ENCODE data around the gene MEF2C. TPM values are rescaled to one million over a fixed set of nuclear protein-coding genes. Genes with fewer than 3 reads are reported as not detected.
"Not testable (repeated sequence)": the region's sequence is repeated elsewhere in the genome, so short reads cannot be mapped to it uniquely, and the experiment has no call there.

The MEF2C gene
- total RNA-seq, 1 experiment from 2014 or later, result 0.46 TPM

DNA sequence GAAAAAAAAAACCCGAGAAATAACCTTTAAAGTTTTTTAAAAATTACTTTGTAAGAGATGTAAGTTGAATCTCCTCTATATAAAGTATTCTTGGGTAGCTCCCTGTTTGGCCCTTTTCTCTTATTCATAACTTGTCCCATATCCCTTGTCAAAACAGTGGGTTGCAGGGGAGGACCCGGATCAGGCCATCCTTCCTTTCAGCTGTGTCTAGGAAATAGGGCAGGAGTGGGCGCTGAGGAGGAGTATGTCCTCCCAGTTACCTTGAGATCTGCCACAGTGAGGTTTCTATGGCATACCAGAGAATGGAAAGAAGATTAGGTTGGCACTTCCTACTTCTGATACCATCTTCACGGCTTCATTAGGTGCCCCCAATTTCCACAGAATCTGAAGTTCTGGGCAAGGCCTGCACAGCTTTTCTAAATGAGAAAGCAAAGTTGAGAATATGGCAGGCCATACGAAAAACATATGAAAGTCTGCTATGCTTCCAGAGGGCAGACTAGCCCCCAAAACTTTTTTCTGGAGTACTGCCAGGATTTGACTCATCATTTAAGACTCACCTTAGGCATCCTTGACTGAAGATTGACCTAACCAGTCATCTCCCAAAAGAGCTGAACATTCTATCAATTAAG, 20.3 kb downstream of the MEF2C start:
- DNase-seq (ENCODE audit: low spot score), result no peak

DNA sequence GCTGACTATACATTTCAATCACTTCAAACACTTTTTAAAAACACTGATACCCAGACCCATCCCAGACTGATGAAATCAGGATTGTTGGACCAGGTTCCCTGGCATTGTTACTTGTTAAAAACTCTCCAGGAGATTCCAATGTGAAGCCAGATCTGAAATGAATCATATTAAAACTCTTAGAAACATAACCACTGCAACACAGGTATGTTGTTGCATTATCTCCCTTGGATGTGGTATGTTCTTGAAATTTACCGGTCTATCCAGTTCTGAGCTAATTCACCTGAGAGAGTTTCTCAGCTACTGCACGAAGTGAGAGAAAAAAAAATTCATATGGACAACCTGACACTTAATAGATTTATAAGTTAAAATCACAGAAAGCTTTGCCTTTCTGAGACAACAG, 21.8 kb downstream of the MEF2C start:
- no peak for DNase-seq (ENCODE audit: low spot score)

DNA sequence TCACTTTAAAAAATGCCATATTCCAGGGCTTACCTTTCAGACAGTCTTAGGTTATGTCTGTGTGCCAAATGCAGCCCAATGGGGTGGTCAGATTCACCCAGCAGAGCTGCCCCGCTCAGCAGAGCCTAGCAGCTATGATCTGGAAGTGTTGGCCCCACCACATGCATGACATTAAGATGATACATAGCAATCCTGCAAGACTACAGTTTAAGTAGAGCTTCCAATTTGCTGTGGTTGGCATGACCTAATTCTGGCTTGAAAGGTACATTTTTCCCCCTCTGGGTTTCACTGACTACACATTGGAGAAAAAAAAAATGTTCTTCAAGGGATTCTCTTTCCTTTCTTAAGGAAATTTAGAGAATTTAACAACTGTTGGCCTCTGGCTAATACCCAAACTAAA, 22.5 kb downstream of the MEF2C start:
- no peak for DNase-seq (ENCODE audit: low spot score)

DNA sequence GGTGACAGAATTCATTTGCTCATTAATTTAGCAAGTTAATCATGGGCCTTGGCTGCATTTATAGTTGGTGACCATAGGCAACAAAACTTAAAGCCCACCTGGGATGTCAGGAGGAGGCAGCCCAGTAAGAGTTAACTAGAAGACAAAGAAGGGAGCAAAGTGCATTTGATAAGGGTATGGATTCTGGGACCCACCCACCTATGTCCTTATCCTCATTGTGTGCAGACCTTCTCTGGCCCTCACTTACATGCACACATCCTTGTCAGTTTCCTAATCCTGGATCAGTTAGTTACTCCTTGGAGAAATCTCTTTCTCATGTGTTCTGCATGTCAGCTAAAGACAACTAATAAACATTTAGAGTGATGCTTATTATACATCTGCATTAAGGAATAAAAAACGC, 24.6 kb downstream of the MEF2C start:
- no peak for DNase-seq (ENCODE audit: low spot score)

DNA sequence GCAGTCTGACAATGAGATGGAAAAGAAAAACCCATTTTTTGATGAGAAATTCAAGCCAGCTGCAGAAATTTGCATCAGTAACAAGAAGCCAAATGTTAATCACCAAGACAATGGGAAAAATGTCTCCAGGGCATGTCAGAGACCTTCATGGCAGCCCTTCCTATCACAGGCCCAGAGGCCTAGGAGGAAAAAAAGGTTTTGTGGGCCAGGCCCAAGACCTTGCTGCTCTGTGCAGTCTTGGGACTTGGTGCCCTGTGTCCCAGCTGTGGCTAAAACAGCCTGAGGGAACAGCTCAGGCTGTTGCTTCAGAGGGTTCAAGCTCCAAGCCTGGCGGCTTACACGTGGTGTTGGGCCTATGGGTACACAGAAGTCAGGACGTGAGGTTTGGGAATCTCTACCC, 26.6 kb downstream of the MEF2C start:
- not testable (repeated sequence) for DNase-seq (ENCODE audit: low spot score)

DNA sequence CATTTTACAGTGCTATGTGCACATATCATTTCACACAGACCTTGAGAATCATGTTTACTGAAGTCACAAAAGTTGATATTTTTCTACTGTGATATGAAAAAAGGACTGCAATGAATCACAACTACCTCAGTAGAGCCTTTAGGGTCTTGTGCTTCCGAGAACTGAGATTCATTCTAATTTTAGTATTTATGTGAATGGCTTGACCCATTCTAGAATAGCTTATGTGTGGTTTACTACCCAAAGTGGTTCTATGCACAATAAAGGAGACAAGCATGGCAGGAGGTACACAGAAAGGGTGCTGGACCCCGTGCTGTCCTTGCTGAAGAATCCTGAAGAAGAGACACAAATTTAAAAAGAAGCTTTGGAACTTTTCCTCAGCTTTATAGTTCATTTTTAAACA, 28.2 kb downstream of the MEF2C start:
- no peak for DNase-seq (ENCODE audit: low spot score)

DNA sequence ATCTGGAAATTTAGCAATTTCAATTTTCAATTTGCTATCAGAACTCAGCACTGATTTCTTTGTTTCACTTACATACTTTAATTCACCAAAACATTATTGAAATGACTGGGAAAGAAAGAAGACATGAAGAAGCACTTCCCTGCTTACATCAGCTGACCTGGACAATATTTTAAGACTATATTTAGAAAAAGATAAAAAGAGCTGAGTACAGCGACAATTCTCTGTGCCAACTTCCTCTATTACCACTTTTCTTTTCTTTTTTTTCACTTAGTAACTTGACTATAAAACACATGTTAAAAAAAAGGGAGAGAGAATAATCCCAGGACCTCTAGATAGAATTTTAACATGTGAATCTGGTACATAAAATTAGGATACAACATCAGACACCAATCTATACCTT, 35.6 kb downstream of the MEF2C start:
- no peak for DNase-seq (ENCODE audit: low spot score)

DNA sequence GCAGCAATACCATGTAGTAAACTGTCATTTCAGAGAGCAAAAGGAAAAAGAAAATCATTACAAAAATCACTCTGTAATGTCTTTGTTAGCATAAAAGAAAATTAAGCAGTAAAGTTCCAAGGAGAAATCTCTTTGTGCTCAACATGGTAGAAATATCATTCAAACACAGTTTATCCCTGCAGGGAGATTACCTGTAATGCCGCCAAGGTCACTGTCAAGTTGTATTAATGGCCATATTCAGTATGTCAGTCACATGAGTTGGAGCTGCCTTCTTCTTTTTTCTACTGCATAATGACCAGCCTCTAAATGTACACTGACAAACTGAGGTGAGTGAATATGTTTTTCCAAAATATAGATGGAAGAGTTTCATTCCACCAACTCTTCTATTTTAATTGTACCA, 36.5 kb downstream of the MEF2C start:
- no peak for DNase-seq (ENCODE audit: low spot score)

DNA sequence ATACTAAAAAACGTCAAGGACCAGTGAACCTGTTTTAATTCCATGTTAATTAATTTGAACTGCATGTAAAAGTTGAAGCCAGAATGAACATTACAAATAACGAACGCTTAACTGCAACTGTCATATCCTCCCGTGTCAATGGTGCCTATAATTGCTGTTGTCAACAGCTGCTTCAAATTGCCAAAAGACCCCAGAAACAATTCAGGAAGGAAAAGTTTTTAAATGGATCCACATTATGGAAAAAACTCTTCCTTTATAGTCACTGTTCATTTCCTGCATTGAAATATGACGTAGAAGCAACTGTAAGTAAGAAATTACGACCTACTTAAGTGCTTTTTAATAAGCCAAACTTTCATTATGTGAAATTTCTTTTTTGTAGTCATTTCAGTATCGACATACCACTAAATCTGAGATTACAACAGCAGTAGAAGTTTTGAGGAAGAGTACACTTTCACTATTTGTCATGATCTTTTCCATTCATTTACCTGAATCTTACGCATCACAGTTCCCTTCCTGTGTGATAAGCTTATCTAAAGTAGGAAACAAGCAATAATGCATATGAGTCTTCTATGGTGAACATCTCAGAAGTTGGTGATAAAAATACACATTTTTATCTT, 37.8 kb downstream of the MEF2C start:
- DNase-seq (ENCODE audit: low spot score), result no peak

DNA sequence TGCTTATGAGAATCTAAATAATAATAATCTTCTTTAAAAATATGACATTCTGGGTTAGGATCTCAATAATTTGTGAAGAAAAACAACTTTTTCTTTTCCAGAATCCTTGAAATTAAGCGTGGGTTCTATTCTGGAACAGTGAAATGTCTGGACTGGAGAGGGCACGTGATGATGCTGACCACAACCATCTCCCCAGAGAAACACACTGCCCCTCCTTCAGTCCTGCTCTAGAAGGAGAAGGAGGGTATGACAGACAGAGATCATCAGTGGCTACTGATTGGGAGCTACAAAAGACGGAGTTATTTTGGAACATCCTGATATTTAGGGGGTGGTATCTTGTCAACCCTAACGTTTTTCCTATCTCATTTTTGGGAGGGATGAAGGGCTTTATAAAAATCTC, 40.2 kb downstream of the MEF2C start:
- no peak for DNase-seq (ENCODE audit: low spot score)

DNA sequence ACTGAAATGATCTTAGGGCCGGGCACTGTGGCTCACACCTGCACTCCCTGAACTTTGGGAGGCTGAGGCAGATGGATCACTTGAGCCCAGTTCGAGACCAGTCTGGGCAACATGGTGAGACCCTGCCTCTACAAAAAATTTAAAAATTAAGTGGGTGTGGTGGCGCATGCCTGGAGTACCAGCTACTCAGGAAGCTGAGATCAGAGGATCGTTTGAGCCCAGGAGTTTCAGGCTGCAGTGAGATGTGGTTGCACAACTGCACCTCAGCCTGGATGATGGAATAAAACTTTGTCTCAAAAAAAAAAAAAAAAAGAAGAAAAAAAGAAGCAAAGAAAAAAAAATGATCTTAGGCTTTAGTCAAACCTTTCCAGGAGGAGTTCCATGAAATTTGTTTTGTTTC, 41.8 kb downstream of the MEF2C start:
- no peak for DNase-seq (ENCODE audit: low spot score)

DNA sequence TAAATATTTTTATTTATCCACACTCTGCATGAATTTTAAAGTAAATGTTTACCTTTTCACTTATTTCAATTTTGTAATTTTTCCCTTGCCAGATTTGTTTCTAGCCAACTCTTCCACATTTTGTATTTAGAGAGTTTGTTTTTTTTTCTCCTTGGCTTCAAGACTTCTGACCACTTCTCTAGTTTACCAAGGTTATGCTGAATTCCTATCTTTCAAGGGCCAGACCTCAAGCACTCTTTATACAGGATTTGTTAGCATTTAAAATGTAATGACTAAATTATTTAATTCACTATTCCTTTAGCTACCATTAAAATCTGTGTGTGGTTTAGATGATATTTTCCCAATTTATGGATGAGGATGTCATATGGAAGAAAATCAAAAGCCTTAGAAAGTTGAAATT, 42.5 kb downstream of the MEF2C start:
- DNase-seq (ENCODE audit: low spot score), result no peak

DNA sequence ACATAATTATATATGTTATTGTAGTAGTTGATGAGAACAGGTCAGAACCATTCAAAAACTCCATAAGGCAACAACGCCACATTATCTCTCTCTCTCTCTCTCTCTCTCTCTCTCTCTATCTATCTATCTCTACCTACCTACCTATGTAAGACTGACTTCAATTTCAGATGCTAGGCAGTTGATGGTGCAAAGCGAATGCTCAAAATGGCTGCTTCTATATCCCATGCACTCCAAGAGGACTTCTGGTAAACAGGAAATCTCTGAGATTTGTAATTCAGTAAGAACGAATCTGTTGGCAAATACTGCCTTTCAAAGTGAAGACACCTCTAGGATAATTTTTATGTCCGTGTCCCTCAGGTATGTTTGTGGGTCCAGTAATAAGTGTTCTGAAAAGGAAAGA, 43.7 kb downstream of the MEF2C start:
- no peak for DNase-seq (ENCODE audit: low spot score)

DNA sequence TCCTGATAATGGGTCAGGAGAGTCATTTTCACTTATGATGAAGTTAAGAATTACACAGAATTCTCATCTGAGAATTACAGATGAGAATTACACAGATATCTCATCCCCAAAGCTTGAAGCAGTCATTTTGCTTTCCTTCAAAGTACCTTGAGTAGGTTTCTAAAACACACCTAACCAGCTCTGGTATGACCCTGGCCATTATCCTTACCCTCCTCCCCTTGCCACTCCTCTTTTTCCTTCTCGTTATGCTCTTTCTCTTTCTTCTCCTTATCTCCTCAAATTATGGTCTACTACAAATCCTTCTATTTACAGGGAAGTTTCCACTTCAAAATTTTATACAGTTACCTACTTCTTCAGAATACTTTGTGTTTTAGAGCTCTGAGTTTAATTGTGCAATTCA, 44.5 kb downstream of the MEF2C start:
- no peak for DNase-seq (ENCODE audit: low spot score)

DNA sequence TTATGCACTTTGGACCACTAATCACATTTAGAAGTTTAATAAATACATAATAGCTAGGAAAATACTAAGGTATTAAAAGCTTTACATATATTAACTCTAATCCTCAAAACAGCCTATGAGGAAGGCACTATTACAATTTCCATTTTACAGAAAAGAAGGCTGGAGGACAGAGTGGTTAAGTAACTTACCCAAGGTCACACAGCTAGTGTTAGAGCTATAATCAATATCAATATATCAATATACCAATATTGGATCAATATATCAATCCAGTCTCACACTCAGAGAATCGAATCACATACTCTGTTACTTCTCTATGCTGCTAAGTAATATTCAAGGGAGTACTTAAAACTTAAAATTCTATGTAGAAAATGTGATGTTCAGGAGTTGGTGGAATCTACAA, 45.2 kb downstream of the MEF2C start:
- no peak for DNase-seq (ENCODE audit: low spot score)

DNA sequence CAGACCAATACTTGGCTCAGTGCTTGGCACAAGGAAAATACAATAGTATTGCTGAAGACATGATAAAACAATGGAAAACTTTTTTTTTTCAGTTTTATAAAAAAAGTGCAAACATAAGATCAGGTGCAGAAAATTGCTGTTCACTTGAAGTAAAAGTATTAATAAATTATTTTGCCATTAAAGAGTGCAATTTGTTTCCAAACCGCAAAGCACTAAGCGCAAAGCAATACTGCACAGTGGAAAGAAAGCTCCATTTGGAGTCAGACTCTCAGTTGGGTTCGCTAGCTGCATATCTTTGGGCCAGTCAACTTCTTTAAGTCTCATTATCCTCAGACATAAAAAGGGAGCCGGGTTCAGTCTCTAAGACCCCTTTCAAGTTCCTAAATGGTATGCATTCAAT, 45.8 kb downstream of the MEF2C start:
- DNase-seq (ENCODE audit: low spot score), result no peak

DNA sequence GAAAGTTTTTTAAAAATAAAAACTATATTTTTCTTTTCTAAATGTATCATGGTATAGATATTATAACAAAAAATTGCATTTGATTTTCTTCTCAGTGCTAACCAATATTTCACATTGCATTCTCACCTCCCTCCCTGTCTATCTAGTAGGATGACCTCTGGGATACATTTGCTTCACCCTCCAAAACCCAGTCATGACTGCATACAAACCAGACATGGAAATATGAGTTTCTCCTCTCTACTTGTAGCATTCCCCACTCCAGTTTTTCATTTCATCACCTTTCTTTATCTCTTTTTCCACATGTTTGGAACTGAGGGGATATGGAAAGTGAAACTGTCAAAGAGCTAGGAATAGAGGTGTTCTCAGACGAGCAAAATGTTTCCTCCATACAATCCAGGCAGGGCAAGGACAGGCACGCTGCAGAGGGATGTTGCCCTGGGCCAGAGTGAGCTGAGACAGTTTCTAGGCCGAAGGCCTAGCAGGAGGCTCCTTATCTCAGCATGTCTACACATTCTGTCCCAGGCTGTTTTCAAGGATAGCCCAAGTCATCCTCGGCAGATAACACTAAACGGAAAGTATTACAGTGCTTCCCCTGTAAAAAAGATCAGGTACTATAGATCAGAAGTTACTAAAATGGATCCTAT, 46.7 kb downstream of the MEF2C start:
- no peak for DNase-seq (ENCODE audit: low spot score)

DNA sequence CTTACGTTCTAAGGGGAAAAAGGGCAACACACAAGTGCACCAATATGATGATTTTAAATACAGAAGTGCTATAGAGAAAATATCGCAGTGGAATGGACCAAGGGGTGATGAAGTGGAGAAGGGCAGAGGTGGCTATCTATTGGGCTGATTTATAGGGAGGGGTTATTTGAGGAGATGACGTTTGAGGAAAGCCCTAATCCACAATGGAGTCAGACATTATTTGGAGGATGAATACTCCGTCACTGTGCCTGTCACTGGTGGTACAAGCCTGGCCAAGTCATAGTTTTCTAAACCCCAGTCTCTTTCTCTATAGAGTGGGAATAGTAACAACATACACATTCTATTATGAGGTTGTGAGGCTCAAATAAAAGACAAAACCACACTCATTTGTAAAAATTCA, 48.5 kb downstream of the MEF2C start:
- DNase-seq (ENCODE audit: low spot score), result no peak

DNA sequence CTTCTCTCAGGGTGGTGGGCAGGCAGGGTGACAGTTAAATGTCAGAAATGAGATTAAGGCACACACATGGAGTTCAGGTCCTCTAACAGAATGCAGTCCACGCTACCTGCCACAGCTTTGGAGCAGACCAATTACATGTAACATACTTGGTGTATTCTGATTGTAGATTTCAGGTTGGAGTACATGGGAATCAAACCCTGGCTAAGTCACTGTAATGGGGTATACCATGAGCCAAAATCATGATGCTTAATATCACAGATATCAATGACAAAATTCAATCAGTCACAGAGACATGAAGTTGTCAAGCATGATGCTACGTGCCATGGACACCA, 48.9 kb downstream of the MEF2C start:
- DNase-seq (ENCODE audit: low spot score), result no peak

DNA sequence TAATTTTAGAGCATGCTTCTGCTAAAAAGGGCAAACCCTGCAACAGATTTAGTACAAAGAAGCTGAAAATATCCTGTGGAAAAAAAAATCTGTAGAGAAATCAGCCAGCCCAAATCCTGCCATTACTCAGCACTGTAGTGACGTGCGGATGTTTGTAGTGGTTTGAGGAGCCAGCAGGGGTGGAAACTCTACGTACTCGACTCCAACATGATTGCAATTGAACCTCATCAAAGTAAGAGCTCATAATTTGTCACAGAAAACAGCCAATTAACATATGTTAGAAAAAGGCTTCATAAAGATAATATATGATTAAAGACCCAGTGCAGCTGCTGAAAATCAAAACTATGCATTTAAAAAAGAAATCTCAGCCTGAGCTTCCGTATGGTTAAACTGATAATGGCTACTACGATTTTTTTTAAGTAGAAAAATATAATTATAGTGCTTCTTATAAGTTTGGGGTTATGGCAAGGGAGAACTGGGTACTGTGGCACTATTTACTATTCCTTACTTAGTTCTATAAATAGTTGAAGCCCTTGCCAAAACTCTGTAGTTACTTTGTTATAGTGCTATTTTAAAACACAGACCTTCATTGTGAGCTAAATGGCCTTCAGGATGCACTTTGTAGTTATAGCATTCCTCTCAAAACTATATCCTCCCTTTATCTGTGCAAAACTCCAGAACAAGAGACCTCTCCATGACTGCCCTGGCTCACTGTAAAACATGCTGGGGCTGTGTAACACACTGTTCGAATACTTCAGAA, 49.4 kb downstream of the MEF2C start:
- no peak for DNase-seq (ENCODE audit: low spot score)

DNA sequence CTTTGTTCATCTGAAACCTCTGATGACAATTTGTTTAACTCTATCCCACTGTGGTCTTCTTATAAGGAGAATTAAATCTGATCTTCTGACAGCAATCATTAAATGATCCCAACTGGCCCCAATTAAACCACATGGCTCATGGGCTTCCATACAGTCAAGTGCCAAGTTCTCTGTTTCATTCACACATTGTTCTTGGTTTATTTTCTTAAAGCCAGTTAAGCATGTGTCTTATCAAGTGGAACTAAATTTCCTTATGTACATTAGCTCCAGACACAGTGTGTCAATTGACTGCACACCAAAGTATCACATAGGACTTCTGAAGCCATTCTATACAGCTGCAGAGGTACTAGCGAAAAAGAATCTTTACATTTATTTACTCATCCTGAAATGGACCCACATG, 51.2 kb downstream of the MEF2C start:
- DNase-seq (ENCODE audit: low spot score), result no peak

DNA sequence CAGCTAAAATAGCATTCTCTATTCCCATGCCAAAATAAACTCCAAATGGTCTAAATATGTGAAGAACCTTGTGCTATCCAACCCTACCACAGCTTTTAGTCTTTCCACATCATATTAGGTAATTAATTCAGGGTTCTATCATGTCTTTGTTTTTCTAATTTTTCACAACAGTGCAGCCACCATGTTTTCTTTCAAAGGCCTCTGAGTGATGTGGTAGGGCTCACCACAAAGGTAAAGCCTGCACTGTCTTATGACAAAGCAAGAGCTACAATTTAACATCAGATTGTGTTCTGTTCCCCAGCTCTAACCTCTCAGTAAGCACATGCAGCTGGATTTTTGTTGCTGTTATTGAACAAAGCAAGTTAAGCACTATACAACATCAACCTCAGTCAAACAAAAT, 52.4 kb downstream of the MEF2C start:
- DNase-seq (ENCODE audit: low spot score), result no peak

DNA sequence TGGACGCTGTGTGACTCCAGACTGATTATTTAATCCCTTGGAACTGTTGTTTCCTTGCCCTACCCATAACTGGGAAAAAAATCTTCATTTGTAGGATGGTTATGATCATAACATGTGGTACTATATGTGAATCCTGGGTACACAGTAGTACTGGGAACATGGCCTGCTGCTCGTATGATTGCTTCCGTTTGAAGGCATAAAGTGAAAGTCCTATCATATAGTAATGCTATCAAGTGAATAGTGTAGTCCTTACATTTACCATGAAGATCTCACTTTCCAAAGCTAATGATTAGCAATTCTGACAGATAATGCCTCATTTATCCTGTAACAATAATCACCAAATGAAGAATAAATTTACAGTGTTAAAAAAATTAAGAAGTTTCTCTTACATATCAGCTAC, 53.2 kb downstream of the MEF2C start:
- DNase-seq (ENCODE audit: low spot score), result no peak

Measured in HT-29 (cell line).